Activated B cell treated with CpG ODN at 0.5 μM for 24 hours (primary cell): ENCODE measurements around the gene NME2. TPM values are rescaled to one million over a fixed set of nuclear protein-coding genes. Genes with fewer than 3 reads are reported as not detected.

Source experiments
- ATAC-seq: fragments of 200-7000 bp; cut with Tn5 transposase; one replicate; pipeline ENCODE4 v1.10.0; 2021; ENCODE audit warnings: low read depth, mild to moderate bottlenecking, moderate library complexity
- CTCF ChIA-PET: fragments of 350-600 bp; sonication (Branson Sonifier 250); formaldehyde crosslinking; loops from one replicate; lab custom pipeline; 2021; ENCODE audit warnings: antibody characterized with exemption; lab: Charles Lee
- POLR2A ChIA-PET: fragments of 350-600 bp; sonication (Branson Sonifier 250); formaldehyde crosslinking; loops from one replicate; lab custom pipeline; 2021; ENCODE audit warnings: antibody characterized with exemption; lab: Charles Lee
- DNase-seq: peaks from one replicate; pipeline ENCODE4 v3.0.0; 2022
- H3K27ac Mint-ChIP-seq: one replicate; pipeline ENCODE4 v1.8.0; 2020; ENCODE audit warnings: mixed read lengths
- H3K27me3 Mint-ChIP-seq: one replicate; pipeline ENCODE4 v1.8.0; 2021; ENCODE audit warnings: mixed read lengths
- H3K36me3 Mint-ChIP-seq: one replicate; pipeline ENCODE4 v1.8.0; 2021; ENCODE audit warnings: low read depth, mixed read lengths
- H3K4me1 Mint-ChIP-seq: one replicate; pipeline ENCODE4 v1.8.0; 2021; ENCODE audit warnings: mixed read lengths
- H3K4me3 Mint-ChIP-seq: one replicate; pipeline ENCODE4 v1.8.0; 2020; ENCODE audit warnings: mild to moderate bottlenecking, mixed read lengths
- H3K9me3 Mint-ChIP-seq: one replicate; pipeline ENCODE4 v1.8.0; 2020; ENCODE audit warnings: mixed read lengths
- intact Hi-C: fragments of 100-400 bp; cut with micrococcal nuclease; formaldehyde crosslinking; loops from one replicate; pipeline ENCODE4 v1.15.1; 2024
- total RNA-seq: library from RNA; stranded (reverse); gene quantifications from 2 replicates; pipeline ENCODE4 v1.2.3, GENCODE V29; 2022
- TF ChIP-seq, protein P1 (sequence below): fragments of 200-600 bp; IDR thresholded peaks from one replicate; pipeline ENCODE4 v1.8.0; 2022; ENCODE audit warnings: antibody characterized with exemption, mild to moderate bottlenecking

Gene NME2
- total RNA-seq, 1 donor from 2014 or later, result 439 TPM

DNA sequence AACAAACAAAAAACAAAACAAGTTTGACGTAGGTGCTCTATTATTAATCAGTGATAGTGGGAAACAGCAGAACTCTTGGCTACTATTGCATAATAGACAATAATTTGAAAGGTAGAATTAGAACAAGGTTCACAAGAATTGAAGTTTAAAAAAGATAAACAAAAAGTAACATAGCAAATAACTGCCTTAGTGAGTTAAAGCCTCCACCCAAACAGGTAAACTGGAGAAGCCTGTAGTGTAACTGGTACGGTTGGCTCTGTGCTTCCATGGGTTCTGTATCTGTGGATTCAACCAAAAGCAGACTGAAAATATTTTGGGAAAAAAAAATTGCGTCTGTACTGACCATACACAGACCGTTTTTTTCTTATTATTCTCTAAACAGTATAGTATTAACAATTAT, 55.1 kb downstream of the NME2 start:
- no peak for DNase-seq
- H3K4me3 Mint-ChIP-seq, result no peak overlapping the region
- no peaks in the 10 kb centered on the region for H3K9me3 Mint-ChIP-seq
- TF ChIP-seq, protein P1, sequence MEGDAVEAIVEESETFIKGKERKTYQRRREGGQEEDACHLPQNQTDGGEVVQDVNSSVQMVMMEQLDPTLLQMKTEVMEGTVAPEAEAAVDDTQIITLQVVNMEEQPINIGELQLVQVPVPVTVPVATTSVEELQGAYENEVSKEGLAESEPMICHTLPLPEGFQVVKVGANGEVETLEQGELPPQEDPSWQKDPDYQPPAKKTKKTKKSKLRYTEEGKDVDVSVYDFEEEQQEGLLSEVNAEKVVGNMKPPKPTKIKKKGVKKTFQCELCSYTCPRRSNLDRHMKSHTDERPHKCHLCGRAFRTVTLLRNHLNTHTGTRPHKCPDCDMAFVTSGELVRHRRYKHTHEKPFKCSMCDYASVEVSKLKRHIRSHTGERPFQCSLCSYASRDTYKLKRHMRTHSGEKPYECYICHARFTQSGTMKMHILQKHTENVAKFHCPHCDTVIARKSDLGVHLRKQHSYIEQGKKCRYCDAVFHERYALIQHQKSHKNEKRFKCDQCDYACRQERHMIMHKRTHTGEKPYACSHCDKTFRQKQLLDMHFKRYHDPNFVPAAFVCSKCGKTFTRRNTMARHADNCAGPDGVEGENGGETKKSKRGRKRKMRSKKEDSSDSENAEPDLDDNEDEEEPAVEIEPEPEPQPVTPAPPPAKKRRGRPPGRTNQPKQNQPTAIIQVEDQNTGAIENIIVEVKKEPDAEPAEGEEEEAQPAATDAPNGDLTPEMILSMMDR, result no peak
- ChIA-PET POLR2A (no interaction called here), CTCF (no interaction called here)
- H3K36me3 Mint-ChIP-seq, result peaks cover 70% of the 10 kb centered on the region
- ATAC-seq, result no peak
- intact Hi-C loops, result no loop called here
- peaks cover 20% of the 10 kb centered on the region for H3K4me1 Mint-ChIP-seq
- no peak overlapping the region for H3K27ac Mint-ChIP-seq
- no peaks in the 10 kb centered on the region for H3K27me3 Mint-ChIP-seq

Other genes starting within 250 kb of the NME2 start
- gene SPAG9, start 45.5 kb upstream of the NME2 start, total RNA-seq, result 41.6 and 49.3 TPM in 2 replicates
- 130 and 138 TPM in 2 replicates for gene NME1, start 12.9 kb upstream of the NME2 start, total RNA-seq
- 18.3 and 23.6 TPM in 2 replicates for gene MBTD1, start 93.6 kb downstream of the NME2 start, total RNA-seq
- gene UTP18, start 94.1 kb downstream of the NME2 start, total RNA-seq, result 37.0 and 39.1 TPM in 2 replicates